HepG2 (cell line): ENCODE data around the gene MRPL48. TPM values are rescaled to one million over a fixed set of nuclear protein-coding genes. Genes with fewer than 3 reads are reported as not detected.

Experiments used
- ATM ChIP-seq: fragments of 450-650 bp; IDR thresholded peaks from 2 replicates; pipeline ENCODE4 v1.7.1; 2017; ENCODE audit warnings: mild to moderate bottlenecking, borderline replicate concordance
- ETV6 ChIP-seq: sonication (generic); formaldehyde crosslinking; conservative IDR thresholded peaks from 2 replicates; pipeline ENCODE4 v1.4.0; 2020; ENCODE audit warnings: missing genetic modification reagents
- HMGA1 ChIP-seq: sonication (generic); formaldehyde crosslinking; conservative IDR thresholded peaks from 2 replicates; pipeline ENCODE4 v1.4.0; 2020; ENCODE audit warnings: missing genetic modification reagents
- HNF1B ChIP-seq: sonication (generic); formaldehyde crosslinking; IDR thresholded peaks from 2 replicates; pipeline ENCODE4 v1.5.1; 2020; ENCODE audit warnings: mild to moderate bottlenecking, moderate library complexity, missing genetic modification reagents
- NR0B2 ChIP-seq: sonication (generic); formaldehyde crosslinking; IDR thresholded peaks from 2 replicates; pipeline ENCODE4 v1.4.0; 2020; ENCODE audit warnings: mild to moderate bottlenecking, missing genetic modification reagents
- PCBP2 ChIP-seq: fragments of 200-400 bp; formaldehyde crosslinking; optimal IDR thresholded peaks from 2 replicates; pipeline ENCODE3; 2018; ENCODE audit warnings: low read length, low read depth; ENCODE audit not compliant: poor library complexity, severe bottlenecking
- RXRA ChIP-seq: sonication (generic); formaldehyde crosslinking; IDR thresholded peaks from 2 replicates; pipeline ENCODE4 v1.5.1; 2020; ENCODE audit warnings: missing genetic modification reagents
- TCF12 ChIP-seq, 2 experiments: fragments of 450-650 bp in 1 of 2; sonication (generic) in 1 of 2; formaldehyde crosslinking in 1 of 2; IDR thresholded peaks; 2 replicates each; pipeline versions ENCODE4 v1.6.1 to v1.8.0; 2017 to 2022; ENCODE audit warnings: antibody characterized with exemption in 1 of 2, mild to moderate bottlenecking in 1 of 2, missing genetic modification reagents in 1 of 2, moderate library complexity in 1 of 2
- TOPORS ChIP-seq: sonication (generic); formaldehyde crosslinking; IDR thresholded peaks from 2 replicates; pipeline ENCODE4 v1.8.0; 2023; ENCODE audit warnings: mild to moderate bottlenecking, missing genetic modification reagents
- ZFP37 ChIP-seq: sonication (generic); formaldehyde crosslinking; IDR thresholded peaks from 2 replicates; pipeline ENCODE4 v1.4.0; 2020; ENCODE audit warnings: missing genetic modification reagents, borderline replicate concordance
- ZFYVE20 ChIP-seq: sonication (generic); formaldehyde crosslinking; IDR thresholded peaks from 2 replicates; pipeline ENCODE4 v1.8.0; 2023; ENCODE audit warnings: low read depth, mild to moderate bottlenecking, moderate library complexity, missing genetic modification reagents, borderline replicate concordance
- ZNF121 ChIP-seq: sonication (generic); formaldehyde crosslinking; IDR thresholded peaks from 2 replicates; pipeline ENCODE4 v1.5.0; 2020; ENCODE audit warnings: mild to moderate bottlenecking, missing genetic modification reagents
- ZNF124 ChIP-seq: sonication (generic); formaldehyde crosslinking; IDR thresholded peaks from 2 replicates; pipeline ENCODE4 v1.4.0; 2020; ENCODE audit warnings: missing genetic modification reagents
- ZNF235 ChIP-seq: sonication (generic); formaldehyde crosslinking; IDR thresholded peaks from 2 replicates; pipeline ENCODE4 v1.8.1; 2023; ENCODE audit warnings: mild to moderate bottlenecking, missing genetic modification reagents, borderline replicate concordance
- ZNF256 ChIP-seq: sonication (generic); formaldehyde crosslinking; conservative IDR thresholded peaks from 2 replicates; pipeline ENCODE4 v1.4.0; 2020; ENCODE audit warnings: missing genetic modification reagents
- ZNF282 ChIP-seq: fragments of 450-650 bp; IDR thresholded peaks from 2 replicates; pipeline ENCODE4 v1.6.1; 2018; ENCODE audit not compliant: partially characterized antibody
- ZNF296 ChIP-seq: sonication (generic); formaldehyde crosslinking; conservative IDR thresholded peaks from 2 replicates; pipeline ENCODE4 v1.5.0; 2020; ENCODE audit warnings: mild to moderate bottlenecking, missing genetic modification reagents
- ZNF503 ChIP-seq: sonication (generic); formaldehyde crosslinking; IDR thresholded peaks from 2 replicates; pipeline ENCODE4 v1.4.0; 2020; ENCODE audit warnings: missing genetic modification reagents
- ZNF660 ChIP-seq: sonication (generic); formaldehyde crosslinking; IDR thresholded peaks from 2 replicates; pipeline ENCODE4 v1.5.1; 2020; ENCODE audit warnings: mild to moderate bottlenecking, low read depth, missing genetic modification reagents, borderline replicate concordance
- ZNF746 ChIP-seq: sonication (generic); formaldehyde crosslinking; IDR thresholded peaks from 2 replicates; pipeline ENCODE4 v1.8.0; 2022; ENCODE audit warnings: mild to moderate bottlenecking, missing genetic modification reagents
- polyA plus RNA-seq, 8 experiments: library from polyadenylated mRNA; depleted of rRNA in 3 of 8; stranded (reverse) in 7 of 8; unstranded in 1 of 8; fragments of >200 nt; fragmentation: Illumina TruSeq in 4 of 8; extraction: Trizol in 4 of 8; gene quantifications; 2 replicates each; pipeline versions ENCODE4 v1.2.1 to v1.2.3, GENCODE V29; 2011 to 2016; ENCODE audit warnings: low read depth in 4 of 8, missing spikeins in 1 of 8, mixed read lengths in 1 of 8; ENCODE audit not compliant: insufficient read depth in 1 of 8
- total RNA-seq, 5 experiments: library from RNA; depleted of rRNA; stranded (reverse); fragments of >200 nt; fragmentation: Illumina TruSeq; extraction: Trizol; gene quantifications; 2 replicates each; pipeline ENCODE4 v1.2.3, GENCODE V29; 2016; ENCODE audit warnings: low read depth in 1 of 5
- TF ChIP-seq, protein P1 (sequence below): IDR thresholded peaks from 2 replicates; pipeline ENCODE4 v1.6.1; 2016
- TF ChIP-seq, protein P2 (sequence below): sonication (generic); formaldehyde crosslinking; IDR thresholded peaks from 2 replicates; pipeline ENCODE4 v1.5.0; 2020; ENCODE audit warnings: missing genetic modification reagents
- TF ChIP-seq, protein P3 (sequence below): sonication (generic); formaldehyde crosslinking; IDR thresholded peaks from 2 replicates; pipeline ENCODE4 v1.8.1; 2023; ENCODE audit warnings: mild to moderate bottlenecking, missing genetic modification reagents, borderline replicate concordance

The MRPL48 gene
- total and polyA plus RNA-seq, 2 of the 13 experiments (the other 11 are each of a cell fraction or from before 2014, with no cell fraction given), result 61.2 to 67.9 TPM

DNA sequence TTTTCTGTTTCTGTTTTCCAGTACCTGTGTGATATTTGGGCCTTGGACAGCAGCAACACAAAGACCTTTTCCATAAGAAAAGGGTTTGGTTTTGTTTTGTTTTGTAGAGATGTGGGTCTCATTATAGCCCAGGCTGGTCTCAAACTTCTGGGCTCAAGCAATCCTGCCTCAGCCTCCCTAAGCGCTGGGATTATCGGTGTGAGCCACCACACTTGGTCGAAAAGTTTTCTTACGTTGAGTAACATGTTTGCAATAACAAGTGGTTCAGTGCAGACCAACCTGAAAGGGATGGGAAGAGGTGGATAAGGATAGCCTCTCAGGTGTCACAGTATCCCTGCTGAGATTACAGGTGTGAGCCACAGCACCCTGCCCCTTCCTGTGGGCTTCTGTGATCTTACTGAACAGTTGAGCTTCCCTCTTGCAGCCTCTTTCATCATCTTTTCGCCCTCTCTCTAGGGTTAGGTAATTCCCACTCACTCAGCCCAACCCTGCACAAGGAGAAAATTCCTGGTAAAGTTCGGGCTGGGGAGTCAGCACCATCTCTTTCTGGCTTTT is 3.5 kb upstream of the MRPL48 start (continued):
- TF ChIP-seq NR0B2 (CRISPR knock-in tag) (no peak), ZNF296 (CRISPR knock-in tag) (no peak), ZNF660 (CRISPR knock-in tag) (no peak), HNF1B (CRISPR knock-in tag) (no peak), RXRA (CRISPR knock-in tag) (no peak), ZFYVE20 (CRISPR knock-in tag) (no peak), ZNF235 (no peak), TCF12 (IDR thresholded peaks at IDR 0.05) (no peak), TCF12 (CRISPR knock-in tag; IDR thresholded peaks at IDR 0.05) (no peak), ZNF503 (CRISPR knock-in tag) (no peak), ZFP37 (CRISPR knock-in tag) (no peak), ZNF256 (CRISPR knock-in tag) (no peak), ZNF282 (no peak), HMGA1 (CRISPR knock-in tag) (no peak), TOPORS (CRISPR knock-in tag) (no peak), PCBP2 (no peak), ETV6 (CRISPR knock-in tag) (no peak), ZNF746 (CRISPR knock-in tag) (no peak; the same call in 1 of the 2 replicates), ZNF124 (CRISPR knock-in tag) (no peak), ATM (no peak), ZNF121 (no peak)
- TF ChIP-seq, protein P1, sequence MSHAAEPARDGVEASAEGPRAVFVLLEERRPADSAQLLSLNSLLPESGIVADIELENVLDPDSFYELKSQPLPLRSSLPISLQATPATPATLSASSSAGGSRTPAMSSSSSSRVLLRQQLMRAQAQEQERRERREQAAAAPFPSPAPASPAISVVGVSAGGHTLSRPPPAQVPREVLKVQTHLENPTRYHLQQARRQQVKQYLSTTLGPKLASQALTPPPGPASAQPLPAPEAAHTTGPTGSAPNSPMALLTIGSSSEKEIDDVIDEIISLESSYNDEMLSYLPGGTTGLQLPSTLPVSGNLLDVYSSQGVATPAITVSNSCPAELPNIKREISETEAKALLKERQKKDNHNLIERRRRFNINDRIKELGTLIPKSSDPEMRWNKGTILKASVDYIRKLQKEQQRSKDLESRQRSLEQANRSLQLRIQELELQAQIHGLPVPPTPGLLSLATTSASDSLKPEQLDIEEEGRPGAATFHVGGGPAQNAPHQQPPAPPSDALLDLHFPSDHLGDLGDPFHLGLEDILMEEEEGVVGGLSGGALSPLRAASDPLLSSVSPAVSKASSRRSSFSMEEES (CRISPR knock-in tag), result no peak
- TF ChIP-seq, protein P2, sequence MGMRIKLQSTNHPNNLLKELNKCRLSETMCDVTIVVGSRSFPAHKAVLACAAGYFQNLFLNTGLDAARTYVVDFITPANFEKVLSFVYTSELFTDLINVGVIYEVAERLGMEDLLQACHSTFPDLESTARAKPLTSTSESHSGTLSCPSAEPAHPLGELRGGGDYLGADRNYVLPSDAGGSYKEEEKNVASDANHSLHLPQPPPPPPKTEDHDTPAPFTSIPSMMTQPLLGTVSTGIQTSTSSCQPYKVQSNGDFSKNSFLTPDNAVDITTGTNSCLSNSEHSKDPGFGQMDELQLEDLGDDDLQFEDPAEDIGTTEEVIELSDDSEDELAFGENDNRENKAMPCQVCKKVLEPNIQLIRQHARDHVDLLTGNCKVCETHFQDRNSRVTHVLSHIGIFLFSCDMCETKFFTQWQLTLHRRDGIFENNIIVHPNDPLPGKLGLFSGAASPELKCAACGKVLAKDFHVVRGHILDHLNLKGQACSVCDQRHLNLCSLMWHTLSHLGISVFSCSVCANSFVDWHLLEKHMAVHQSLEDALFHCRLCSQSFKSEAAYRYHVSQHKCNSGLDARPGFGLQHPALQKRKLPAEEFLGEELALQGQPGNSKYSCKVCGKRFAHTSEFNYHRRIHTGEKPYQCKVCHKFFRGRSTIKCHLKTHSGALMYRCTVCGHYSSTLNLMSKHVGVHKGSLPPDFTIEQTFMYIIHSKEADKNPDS, result no peak
- TF ChIP-seq, protein P3, sequence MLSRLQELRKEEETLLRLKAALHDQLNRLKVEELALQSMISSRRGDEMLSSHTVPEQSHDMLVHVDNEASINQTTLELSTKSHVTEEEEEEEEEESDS (CRISPR knock-in tag), result no peak
